Psoas muscle (tissue), 8 donors: ENCODE measurements around the gene ANO7. TPM values are rescaled to one million over a fixed set of nuclear protein-coding genes. Genes with fewer than 3 reads are reported as not detected.

Experiments
- ATAC-seq, 4 donors: fragments of 200-7000 bp; cut with Tn5 transposase; one replicate each; pipeline ENCODE4 v1.9.1; 2020; ENCODE audit warnings: moderate library complexity in 3 of 4, mild to moderate bottlenecking in 2 of 4
- DNase-seq, 2 donors: peaks; one replicate each; pipeline ENCODE4 v3.0.0-alpha.2; 2020
- H3K27ac ChIP-seq: fragments of 200-600 bp; one replicate; pipeline ENCODE4 v1.8.0; 2022
- H3K27me3 ChIP-seq, 3 donors: fragments of 200-600 bp in 1 of 3; one replicate each; pipeline versions ENCODE4 v1.6.1 to v1.8.0; 2013 to 2022; ENCODE audit warnings: low read length in 2 of 3, mild to moderate bottlenecking in 2 of 3, moderate library complexity in 1 of 3; ENCODE audit not compliant: insufficient read depth in 3 of 3
- H3K36me3 ChIP-seq, 2 donors: fragments of 200-600 bp in 1 of 2; one replicate each; pipeline versions ENCODE4 v1.6.1 to v1.8.0; 2013 to 2022; ENCODE audit warnings: low read depth in 1 of 2, mild to moderate bottlenecking in 1 of 2, moderate library complexity in 1 of 2; ENCODE audit not compliant: insufficient read depth in 1 of 2
- H3K4me1 ChIP-seq: fragments of 200-600 bp; one replicate; pipeline ENCODE4 v1.8.0; 2022
- H3K4me3 ChIP-seq: fragments of 200-600 bp; one replicate; pipeline ENCODE4 v1.8.0; 2022; ENCODE audit warnings: mild to moderate bottlenecking
- H3K9me3 ChIP-seq: fragments of 200-600 bp; one replicate; pipeline ENCODE4 v1.8.0; 2022
- CTCF ChIP-seq: fragments of 200-600 bp; IDR thresholded peaks from one replicate; pipeline ENCODE4 v1.8.0; 2022; ENCODE audit warnings: antibody characterized with exemption
- WGBS, 3 donors: extraction: QIAGEN DNeasy Blood & Tissue Kit; methylation state at CpG; one replicate each; pipeline versions ENCODE4 v1.1.6 to v1.1.7; 2013; 5-methylcytosine and 5-hydroxymethylcytosine counted together
- intact Hi-C, 2 donors: fragments of 100-400 bp; cut with DNase I; formaldehyde crosslinking; loops; one replicate each; pipeline versions ENCODE4 v1.11.0 to v1.14.2; 2022
- polyA plus RNA-seq, 3 donors: library from polyadenylated mRNA; stranded (reverse); fragments of 200-250 nt; gene quantifications; one replicate each; pipeline ENCODE4 v1.2.3, GENCODE V29; 2013
- total RNA-seq, 4 donors: library from RNA; stranded (reverse); fragmentation: NEBNext Ultra II Directional in 2 of 4; extraction: Animal tissue kit (Norgen Biotek cat#: 25700) in 2 of 4; gene quantifications; one replicate each; pipeline versions ENCODE4 v1.2.1 to v1.2.4, GENCODE V29; 2021 to 2023
- donor health status: healthy with polysubstance abuse.
- donor health status: DM: no; HTN: no; CAD: no; lungs with moderate emphysema.
- donor health status: Bipolar disorder and iron deficiency.
- donor health status: healthy.
- donor health status: DM: yes; HTN: yes; CAD: no.
- donor health status: DM: no; HTN: no; CAD: no.
- donor health status: DM: no; HTN: no; CAD: no.
- donor health status: DM: yes; HTN: yes; CAD: no.

ANO7 gene
- total and polyA plus RNA-seq, 7 donors = 0.22 to 1.8 (median 0.47) TPM

GRCh38 chr2:241213041-241213440 is 24.6 kb downstream of the ANO7 start:
- TF ChIP-seq CTCF = no peak
- no peaks in the 10 kb centered on the region for H3K27me3 ChIP-seq
- no peaks in the 10 kb centered on the region for H3K4me1 ChIP-seq
- DNase-seq (no peak), ATAC-seq (no peak)
- no peaks in the 10 kb centered on the region for H3K9me3 ChIP-seq
- intact Hi-C loops = no loop called here
- 37 to 55% (median 40%) methylated on average over 12 to 13 of the region's 13 CpGs for WGBS, 3 donors
- H3K4me3 ChIP-seq = no peak overlapping the region
- H3K27ac ChIP-seq = no peak overlapping the region
- no peaks in the 10 kb centered on the region for H3K36me3 ChIP-seq

- DNase-seq = no peak
- intact Hi-C loops = no loop called here
- Histone ChIP-seq H3K27me3 (no peaks in the 10 kb centered on the region), H3K36me3 (no peaks in the 10 kb centered on the region), H3K9me3 (no peaks in the 10 kb centered on the region), H3K27ac (no peak overlapping the region), H3K4me3 (no peak overlapping the region), H3K4me1 (peaks cover 2% of the 10 kb centered on the region)
- TF ChIP-seq CTCF = no peak
- WGBS, 3 donors = 26 to 40% (median 32%) methylated on average over 7 of the region's 7 CpGs
- ATAC-seq = no peak
Observed at GRCh38 chr2:241213567-241213966, 25.1 kb downstream of the ANO7 start.

- Histone ChIP-seq H3K27me3 (no peaks in the 10 kb centered on the region), H3K36me3 (no peaks in the 10 kb centered on the region), H3K9me3 (no peaks in the 10 kb centered on the region), H3K27ac (no peak overlapping the region), H3K4me1 (peaks cover 7% of the 10 kb centered on the region), H3K4me3 (no peak overlapping the region)
- TF ChIP-seq CTCF = no peak
- intact Hi-C loops = no loop called here
- 51 to 56% (median 55%) methylated on average over 10 of the region's 10 CpGs for WGBS, 3 donors
- no peak for ATAC-seq
- DNase-seq = no peak
Observed at GRCh38 chr2:241214209-241214608, 25.7 kb downstream of the ANO7 start.

- no peaks in the 10 kb centered on the region for H3K9me3 ChIP-seq
- ATAC-seq (no peak), DNase-seq (no peak)
- H3K36me3 ChIP-seq = no peaks in the 10 kb centered on the region
- no peak for TF ChIP-seq CTCF
- no peak overlapping the region for H3K4me3 ChIP-seq
- H3K27ac ChIP-seq = no peak overlapping the region
- intact Hi-C loops = loop anchor here in 1 of 2 donors (5.0 kb wide), 1 partner anchor 112 kb away; the partner anchor contains the start of gene MTERF4
- peaks cover 7% of the 10 kb centered on the region for H3K4me1 ChIP-seq
- WGBS, 3 donors = 67 to 74% (median 70%) methylated on average over 8 to 12 of the region's 12 CpGs
- no peaks in the 10 kb centered on the region for H3K27me3 ChIP-seq
Observed at GRCh38 chr2:241214766-241215165, 26.3 kb downstream of the ANO7 start.

GRCh38 chr2:241215421-241215820 is 26.9 kb downstream of the ANO7 start:
- Histone ChIP-seq H3K27me3 (no peaks in the 10 kb centered on the region), H3K9me3 (no peaks in the 10 kb centered on the region), H3K4me1 (peaks cover 7% of the 10 kb centered on the region), H3K4me3 (no peak overlapping the region), H3K27ac (no peak overlapping the region), H3K36me3 (no peaks in the 10 kb centered on the region)
- no peak for TF ChIP-seq CTCF
- ATAC-seq (no peak), DNase-seq (no peak)
- intact Hi-C loops = loop anchor here in 1 of 2 donors (5.0 kb wide), 1 partner anchor 113 kb away; the partner anchor contains the start of gene MTERF4
- 44 to 63% (median 59%) methylated on average over 9 of the region's 9 CpGs for WGBS, 3 donors
